Subcutaneous adipose tissue (tissue), 4 donors: ENCODE measurements around the gene STAG1. TPM values are rescaled to one million over a fixed set of nuclear protein-coding genes. Genes with fewer than 3 reads are reported as not detected.

Source experiments
- total RNA-seq, 4 donors: library from RNA; depleted of rRNA; stranded (reverse); fragments of >200 nt; gene quantifications; one replicate each; pipeline ENCODE4 v1.1.0, GENCODE V29; 2016
- TF ChIP-seq, protein P1 (sequence below): fragments of 450-650 bp; IDR thresholded peaks from one replicate; pipeline ENCODE4 v1.5.1; 2016; ENCODE audit warnings: low read depth, mild to moderate bottlenecking, control low read depth, antibody characterized with exemption, moderate library complexity

STAG1 gene
- total RNA-seq, 4 donors from 2014 or later, result 40.9 to 69.0 (median 54.0) TPM

GRCh38 chr3:136780741-136781140, 28.6 kb upstream of the STAG1 start:
- TF ChIP-seq, protein P1, sequence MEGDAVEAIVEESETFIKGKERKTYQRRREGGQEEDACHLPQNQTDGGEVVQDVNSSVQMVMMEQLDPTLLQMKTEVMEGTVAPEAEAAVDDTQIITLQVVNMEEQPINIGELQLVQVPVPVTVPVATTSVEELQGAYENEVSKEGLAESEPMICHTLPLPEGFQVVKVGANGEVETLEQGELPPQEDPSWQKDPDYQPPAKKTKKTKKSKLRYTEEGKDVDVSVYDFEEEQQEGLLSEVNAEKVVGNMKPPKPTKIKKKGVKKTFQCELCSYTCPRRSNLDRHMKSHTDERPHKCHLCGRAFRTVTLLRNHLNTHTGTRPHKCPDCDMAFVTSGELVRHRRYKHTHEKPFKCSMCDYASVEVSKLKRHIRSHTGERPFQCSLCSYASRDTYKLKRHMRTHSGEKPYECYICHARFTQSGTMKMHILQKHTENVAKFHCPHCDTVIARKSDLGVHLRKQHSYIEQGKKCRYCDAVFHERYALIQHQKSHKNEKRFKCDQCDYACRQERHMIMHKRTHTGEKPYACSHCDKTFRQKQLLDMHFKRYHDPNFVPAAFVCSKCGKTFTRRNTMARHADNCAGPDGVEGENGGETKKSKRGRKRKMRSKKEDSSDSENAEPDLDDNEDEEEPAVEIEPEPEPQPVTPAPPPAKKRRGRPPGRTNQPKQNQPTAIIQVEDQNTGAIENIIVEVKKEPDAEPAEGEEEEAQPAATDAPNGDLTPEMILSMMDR, result no peak

- TF ChIP-seq, protein P1, result no peak
These were observed 26.7 kb upstream of the STAG1 start for GRCh38 chr3:136778865-136779264.

GRCh38 chr3:136772709-136773108, 20.5 kb upstream of the STAG1 start:
- TF ChIP-seq, protein P1, result no peak

- TF ChIP-seq, protein P1, result no peak
These were observed 3.0 kb upstream of the STAG1 start for GRCh38 chr3:136755192-136755591.

DNA sequence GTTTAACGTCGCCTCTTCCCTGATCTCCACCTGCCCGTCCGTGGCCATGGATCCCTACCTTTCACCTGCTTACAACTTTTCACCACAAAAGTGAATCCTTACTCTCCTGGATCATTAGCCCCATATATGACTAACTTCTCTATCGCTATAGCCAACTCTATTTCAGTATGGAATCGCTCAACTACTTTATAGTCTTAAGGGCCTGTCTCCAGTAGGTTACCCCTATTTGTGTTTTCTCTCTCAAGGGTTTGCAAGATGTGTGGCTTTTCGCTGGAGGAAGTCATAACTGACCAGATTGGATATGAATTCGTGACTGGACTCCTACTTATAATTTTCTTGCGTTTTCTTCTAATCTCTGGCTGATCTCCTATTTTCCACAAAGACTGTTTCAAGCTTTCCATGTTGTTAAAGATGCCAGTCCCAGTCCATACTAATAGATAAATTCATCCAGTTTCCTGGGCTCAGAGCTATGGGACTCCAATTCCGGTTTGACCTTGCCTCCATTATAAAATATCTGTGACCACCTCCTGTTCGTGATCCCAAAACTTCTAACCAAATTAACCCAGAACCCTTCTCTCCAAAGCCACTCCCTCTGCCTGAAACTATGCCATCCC, 1.3 kb upstream of the STAG1 start:
- TF ChIP-seq, protein P1, result no peak

- TF ChIP-seq, protein P1, result no peak
These were observed 496 bp upstream of the STAG1 start for GRCh38 chr3:136752422-136753325.

DNA sequence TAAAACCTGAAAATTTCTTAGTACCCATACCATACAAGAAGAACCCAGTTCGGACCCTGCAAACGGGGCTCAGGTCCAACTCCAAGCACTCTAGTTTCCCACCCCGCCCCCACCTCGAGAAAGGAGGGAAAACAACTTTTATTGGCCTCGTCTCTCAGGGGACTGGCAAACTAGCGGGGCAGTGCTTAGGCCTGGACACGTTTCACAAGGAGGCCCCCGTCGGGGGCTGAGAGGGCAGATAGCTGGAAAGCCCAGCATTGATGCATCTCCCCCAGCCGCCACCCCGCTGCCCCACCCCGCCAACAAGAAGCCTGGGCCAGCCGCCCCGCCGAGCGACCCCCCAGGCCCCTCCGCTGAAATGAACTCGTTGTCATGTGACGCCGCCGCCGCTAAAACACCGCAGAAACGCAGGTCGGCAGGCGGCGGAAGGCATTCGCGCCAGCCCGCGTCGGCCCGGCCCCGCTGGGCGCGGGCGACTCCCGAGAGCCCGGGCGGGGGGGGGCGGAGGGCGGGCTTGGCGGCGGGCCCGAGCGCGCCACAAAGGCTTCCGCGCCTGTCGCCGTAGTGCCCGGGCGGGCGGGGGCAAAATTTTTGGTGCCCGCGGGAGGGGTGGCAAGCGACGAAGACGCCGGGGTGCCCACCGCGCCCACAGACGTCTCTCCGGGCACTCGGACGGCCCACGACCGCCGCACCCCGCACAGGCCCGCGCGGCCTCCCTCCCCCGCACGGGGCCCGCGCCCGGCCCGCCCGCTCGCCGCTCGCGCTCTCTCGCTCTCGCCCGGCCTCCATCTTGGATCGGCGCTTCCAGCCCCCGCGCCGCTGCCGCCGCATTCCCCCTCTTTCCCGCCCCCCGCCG, 634 bp downstream of the STAG1 start:
- TF ChIP-seq, protein P1, result no peak
